A549 (cell line): ENCODE results near the gene SKOR1. TPM values are rescaled to one million over a fixed set of nuclear protein-coding genes. Genes with fewer than 3 reads are reported as not detected.
A peak's percentile ranks its signal among the peaks of the same experiment; 100 is the strongest.

ENCODE experiments used
- ATAC-seq, 2 experiments: fragments of 200-7000 bp in 1 of 2; fragments of >200 bp in 1 of 2; cut with Nextera tagmentation in 1 of 2; cut with Tn5 transposase in 1 of 2; 3 replicates each; pipeline versions ENCODE4 v1.8.0 to v1.9.1; 2018 to 2020; ENCODE audit warnings: mild to moderate bottlenecking in 1 of 2, moderate library complexity in 1 of 2
- CTCF ChIA-PET: fragments of 300-600 bp; sonication (Branson Sonifier 250); formaldehyde crosslinking; extraction: SDS; loops from one replicate; lab custom pipeline; 2021; ENCODE audit warnings: antibody characterized with exemption, inconsistent platforms; lab: Yijun Ruan, JAX
- POLR2A ChIA-PET: fragments of 350-600 bp; formaldehyde crosslinking; extraction: SDS; loops from one replicate; lab custom pipeline; 2021; ENCODE audit warnings: antibody characterized with exemption, inconsistent platforms; lab: Yijun Ruan, JAX
- DNase-seq, 2 experiments: peaks; one replicate each; pipeline versions ENCODE4 v3.0.0 to v3.0.0-alpha.2; 2011 to 2016; ENCODE audit warnings: low read depth in 1 of 2, low spot score in 1 of 2
- FAIRE-seq: peaks from 2 replicates; lab custom pipeline; 2011; peaks lifted over from hg19 to GRCh38; lab: Jason Lieb, UNC
- H3K27ac ChIP-seq, 2 experiments: fragments of >200 bp; sonication (Bioruptor Twin); formaldehyde crosslinking; 3 replicates each; pipeline ENCODE4 v1.5.1; 2016 to 2017
- H3K4me1 ChIP-seq: fragments of >200 bp; sonication (Bioruptor Twin); formaldehyde crosslinking; 3 replicates; pipeline ENCODE4 v1.6.1; 2016
- H3K4me2 ChIP-seq: fragments of >200 bp; sonication (Bioruptor Twin); formaldehyde crosslinking; 3 replicates; pipeline ENCODE4 v1.6.1; 2016
- H3K4me3 ChIP-seq: fragments of >200 bp; sonication (Bioruptor Twin); formaldehyde crosslinking; 3 replicates; pipeline ENCODE4 v1.5.1; 2016
- H3K9me3 ChIP-seq: fragments of >200 bp; sonication (Bioruptor Twin); formaldehyde crosslinking; 3 replicates; pipeline ENCODE4 v1.6.1; 2016
- BCL3 ChIP-seq: fragments of >200 bp; sonication (Bioruptor Twin); formaldehyde crosslinking; IDR thresholded peaks from 3 replicates; pipeline ENCODE4 v1.6.1; 2016
- CBX8 ChIP-seq: fragments of 200-600 bp; sonication (generic); IDR thresholded peaks from 2 replicates; pipeline ENCODE4 v1.6.1; 2016
- CEBPB ChIP-seq, 2 experiments: fragments of >200 bp in 1 of 2; sonication (Bioruptor Twin) in 1 of 2; formaldehyde crosslinking in 1 of 2; IDR thresholded peaks; 2 replicates each; pipeline ENCODE4 v1.6.1; 2012 to 2016
- CHD2 ChIP-seq: fragments of 150-350 bp; IDR thresholded peaks from 2 replicates; pipeline ENCODE4 v1.6.1; 2014; ENCODE audit warnings: low read length; ENCODE audit not compliant: partially characterized antibody
- E2F6 ChIP-seq: IDR thresholded peaks from 2 replicates; pipeline ENCODE4 v1.6.1; 2012; ENCODE audit warnings: low read depth, borderline replicate concordance
- EHF ChIP-seq: fragments of 250-450 bp; sonication (Bioruptor Pico); IDR thresholded peaks from 2 replicates; pipeline ENCODE4 v1.5.0; 2020; ENCODE audit warnings: mild to moderate bottlenecking
- EHMT2 ChIP-seq: fragments of 200-600 bp; sonication (generic); IDR thresholded peaks from 2 replicates; pipeline ENCODE4 v1.6.1; 2016; ENCODE audit warnings: antibody characterized with exemption, low read depth, mild to moderate bottlenecking, moderate library complexity
- FOSB ChIP-seq: fragments of 250-450 bp; sonication (Bioruptor Pico); IDR thresholded peaks from 2 replicates; pipeline ENCODE4 v1.5.0; 2020; ENCODE audit warnings: mild to moderate bottlenecking, moderate library complexity
- FOSL2 ChIP-seq, 2 experiments: fragments of 450-650 bp in 1 of 2; fragments of >200 bp in 1 of 2; sonication (Bioruptor Twin) in 1 of 2; formaldehyde crosslinking; IDR thresholded peaks; 2 replicates each; pipeline versions ENCODE4 v1.5.0 to v1.6.1; 2016 to 2020; ENCODE audit warnings: mild to moderate bottlenecking in 1 of 2, moderate library complexity in 1 of 2
- FOXS1 ChIP-seq: fragments of 250-450 bp; sonication (Bioruptor Pico); IDR thresholded peaks from 2 replicates; pipeline ENCODE4 v1.5.0; 2020; ENCODE audit warnings: mild to moderate bottlenecking, moderate library complexity
- GATA3 ChIP-seq: IDR thresholded peaks from 2 replicates; pipeline ENCODE4 v1.6.1; 2012; ENCODE audit warnings: borderline replicate concordance
- HOXB5 ChIP-seq: fragments of 250-450 bp; sonication (Bioruptor Pico); IDR thresholded peaks from 2 replicates; pipeline ENCODE4 v1.5.0; 2020; ENCODE audit warnings: mild to moderate bottlenecking, moderate library complexity
- JUN ChIP-seq, 2 experiments: fragments of >200 bp; sonication (Bioruptor Twin); formaldehyde crosslinking; IDR thresholded peaks; 2 replicates in 1 of 2; 3 replicates in 1 of 2; pipeline ENCODE4 v1.6.1; 2016 to 2017
- JUNB ChIP-seq: fragments of >200 bp; sonication (Bioruptor Twin); formaldehyde crosslinking; IDR thresholded peaks from 2 replicates; pipeline ENCODE4 v1.6.1; 2016
- KDM5A ChIP-seq: fragments of 200-600 bp; sonication (generic); IDR thresholded peaks from 2 replicates; pipeline ENCODE4 v1.6.1; 2016; ENCODE audit warnings: antibody characterized with exemption, mild to moderate bottlenecking
- MAFK ChIP-seq: fragments of 450-650 bp; IDR thresholded peaks from 2 replicates; pipeline ENCODE4 v1.6.1; 2014; ENCODE audit not compliant: partially characterized antibody
- MAX ChIP-seq: IDR thresholded peaks from 2 replicates; pipeline ENCODE4 v1.6.1; 2012
- MYC ChIP-seq: IDR thresholded peaks from 2 replicates; pipeline ENCODE4 v1.6.1; 2012; ENCODE audit warnings: mild to moderate bottlenecking, inconsistent platforms, low read length, improper control_type of control experiment, borderline replicate concordance
- NFE2L2 ChIP-seq: fragments of 150-350 bp; conservative IDR thresholded peaks from 2 replicates; pipeline ENCODE4 v1.6.1; 2014; ENCODE audit warnings: low read length
- NR3C1 ChIP-seq: fragments of >200 bp; sonication (Bioruptor Twin); formaldehyde crosslinking; IDR thresholded peaks from 3 replicates; pipeline ENCODE4 v1.6.1; 2017
- PBX3 ChIP-seq: IDR thresholded peaks from 2 replicates; pipeline ENCODE4 v1.6.1; 2012
- POLR2AphosphoS2 ChIP-seq: conservative IDR thresholded peaks from 2 replicates; pipeline ENCODE4 v1.6.1; 2012; ENCODE audit warnings: low read length, improper control_type of control experiment, inconsistent platforms
- RARB ChIP-seq: fragments of 250-450 bp; sonication (Bioruptor Pico); IDR thresholded peaks from 2 replicates; pipeline ENCODE4 v1.8.0; 2021; ENCODE audit warnings: mild to moderate bottlenecking, moderate library complexity
- RCOR1 ChIP-seq: fragments of 150-350 bp; IDR thresholded peaks from 2 replicates; pipeline ENCODE4 v1.6.1; 2014; ENCODE audit warnings: antibody characterized with exemption, low read length, low read depth
- RNF2 ChIP-seq: fragments of 200-600 bp; sonication (generic); IDR thresholded peaks from 2 replicates; pipeline ENCODE4 v1.6.1; 2016; ENCODE audit warnings: low read depth, mild to moderate bottlenecking, antibody characterized with exemption, moderate library complexity, borderline replicate concordance
- TFCP2L1 ChIP-seq: fragments of 250-450 bp; sonication (Bioruptor Pico); IDR thresholded peaks from 2 replicates; pipeline ENCODE4 v1.5.0; 2021; ENCODE audit warnings: mild to moderate bottlenecking
- WGBS: methylation state at CpG from one replicate; pipeline ENCODE4 v1.1.6; 2017; ENCODE audit errors: missing lambda C conversion rate; 5-methylcytosine and 5-hydroxymethylcytosine counted together
- polyA plus RNA-seq, 4 experiments: library from polyadenylated mRNA; depleted of rRNA in 3 of 4; stranded (reverse); fragments of >200 nt; fragmentation: RNase III in 1 of 4; extraction: RNeasy Plus Mini Kit Qiagen cat#74134 plus additional on column Dnase treatment in 1 of 4; gene quantifications; 2 replicates in 3 of 4; 3 replicates in 1 of 4; pipeline ENCODE4 v1.2.3, GENCODE V29; 2011 to 2017
- TF ChIP-seq, protein P1 (sequence below): fragments of 150-350 bp; IDR thresholded peaks from 2 replicates; pipeline ENCODE4 v1.6.1; 2014; ENCODE audit warnings: low read depth, mild to moderate bottlenecking, low read length

The SKOR1 gene
- polyA plus RNA-seq, 2 of the 4 experiments (the other 2 are of a cell fraction) = 0.03 to 0.05 TPM

- CTCF ChIA-PET = interaction anchor here (0.6 to 1.2 kb wide), 2 partner anchors 15 to 290 kb away, joined by 3 read pairs; no protein-coding TSS in a partner anchor
- Histone ChIP-seq H3K9me3 (no peaks in the 10 kb centered on the region), H3K4me1 (no peaks in the 10 kb centered on the region)
- DNase-seq (no peak), ATAC-seq (no peak), FAIRE-seq (peak; percentile 72)
- POLR2A ChIA-PET = no interaction called here
- no peak for TF ChIP-seq RARB (CRISPR knock-in tag)
- no peak for TF ChIP-seq KDM5A
- TF ChIP-seq FOSB = no peak
- TF ChIP-seq MAFK = no peak
- TF ChIP-seq TFCP2L1 (CRISPR knock-in tag) = no peak
- TF ChIP-seq JUN (IDR thresholded peaks at IDR 0.05) = no peak
- no peak for TF ChIP-seq FOSL2 (IDR thresholded peaks at IDR 0.05)
- TF ChIP-seq FOSL2 (CRISPR knock-in tag; IDR thresholded peaks at IDR 0.05) = no peak
- TF ChIP-seq HOXB5 = no peak
- TF ChIP-seq EHMT2 = no peak
- TF ChIP-seq EHF = no peak
- no peak for TF ChIP-seq CEBPB (IDR thresholded peaks at IDR 0.05)
- no peak for TF ChIP-seq FOXS1
- TF ChIP-seq, protein P1, sequence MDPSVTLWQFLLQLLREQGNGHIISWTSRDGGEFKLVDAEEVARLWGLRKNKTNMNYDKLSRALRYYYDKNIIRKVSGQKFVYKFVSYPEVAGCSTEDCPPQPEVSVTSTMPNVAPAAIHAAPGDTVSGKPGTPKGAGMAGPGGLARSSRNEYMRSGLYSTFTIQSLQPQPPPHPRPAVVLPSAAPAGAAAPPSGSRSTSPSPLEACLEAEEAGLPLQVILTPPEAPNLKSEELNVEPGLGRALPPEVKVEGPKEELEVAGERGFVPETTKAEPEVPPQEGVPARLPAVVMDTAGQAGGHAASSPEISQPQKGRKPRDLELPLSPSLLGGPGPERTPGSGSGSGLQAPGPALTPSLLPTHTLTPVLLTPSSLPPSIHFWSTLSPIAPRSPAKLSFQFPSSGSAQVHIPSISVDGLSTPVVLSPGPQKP = no peak
- TF ChIP-seq BCL3 = no peak
- TF ChIP-seq NR3C1 = no peak
- no peak for TF ChIP-seq PBX3
- TF ChIP-seq RCOR1 = no peak
- TF ChIP-seq POLR2AphosphoS2 = no peak
- TF ChIP-seq, all 56 proteins: peak for 0
- Histone ChIP-seq H3K4me3 (no peak overlapping the region), H3K27ac (no peak overlapping the region), H3K4me2 (no peak overlapping the region)
- WGBS = 80% methylated on average over 4 of the region's 4 CpGs
Observed at GRCh38 chr15:67784090-67784781, 41.1 kb upstream of the SKOR1 start.

GRCh38 chr15:67784856-67785430 lies 40.4 kb upstream of the SKOR1 start:
- ChIA-PET POLR2A (no interaction called here), CTCF (interaction anchor here (0.6 to 1.5 kb wide), 3 partner anchors 12 to 290 kb away, joined by 3 to 6 read pairs (median 3); no protein-coding TSS in a partner anchor)
- DNase-seq = no peak
- no peaks in the 10 kb centered on the region for H3K9me3 ChIP-seq
- FAIRE-seq = no peak
- no peak overlapping the region for H3K27ac ChIP-seq
- H3K4me3 ChIP-seq = no peak overlapping the region
- no peak for ATAC-seq
- TF ChIP-seq JUNB = no peak
- TF ChIP-seq MAX = no peak
- TF ChIP-seq E2F6 = no peak
- TF ChIP-seq EHF = no peak
- no peak for TF ChIP-seq RARB (CRISPR knock-in tag)
- TF ChIP-seq MYC = no peak
- no peak for TF ChIP-seq NFE2L2
- TF ChIP-seq CBX8 = no peak
- no peak for TF ChIP-seq JUN (IDR thresholded peaks at IDR 0.05)
- no peak for TF ChIP-seq CHD2
- TF ChIP-seq RNF2 = no peak
- TF ChIP-seq GATA3 = no peak
- TF ChIP-seq, all 56 proteins: peak for 0
- Histone ChIP-seq H3K4me2 (no peak overlapping the region), H3K4me1 (no peaks in the 10 kb centered on the region)
- WGBS = 87% methylated on average over 12 of the region's 12 CpGs
